HG02588 (cell line): ENCODE measurements around the gene CLIP3.
A peak's percentile ranks its signal among the peaks of the same experiment; 100 is the strongest.
"Not testable (repeated sequence)": the region's sequence is repeated elsewhere in the genome, so short reads cannot be mapped to it uniquely, and the experiment has no call there.

ENCODE experiments used
- ATAC-seq: cut with Tn5 transposase; IDR thresholded peaks from one replicate; pipeline ENCODE4 v1.9.1; 2021; ENCODE audit warnings: mild to moderate bottlenecking, moderate library complexity; ENCODE audit not compliant: unreplicated experiment

The CLIP3 gene

GRCh38 chr19:36049080-36049698 lies 16.5 kb upstream of the CLIP3 start:
- no peak for ATAC-seq

- ATAC-seq, result no peak
Measured at GRCh38 chr19:36047835-36048234, 15.2 kb upstream of the CLIP3 start.

GRCh38 chr19:36046443-36047050 lies 13.9 kb upstream of the CLIP3 start:
- no peak for ATAC-seq

GRCh38 chr19:36043952-36044351 lies 11.3 kb upstream of the CLIP3 start:
- ATAC-seq, result no peak

GRCh38 chr19:36041831-36042230 lies 9.2 kb upstream of the CLIP3 start:
- ATAC-seq, result no peak

GRCh38 chr19:36041092-36041491 lies 8.4 kb upstream of the CLIP3 start:
- ATAC-seq, result not testable (repeated sequence)

- no peak for ATAC-seq
Measured at GRCh38 chr19:36040495-36040894, 7.8 kb upstream of the CLIP3 start.

- no peak for ATAC-seq
Measured at GRCh38 chr19:36031308-36031707, 1.4 kb downstream of the CLIP3 start.

- ATAC-seq, result no peak
Measured at GRCh38 chr19:36030264-36031148, 2.2 kb downstream of the CLIP3 start.

- ATAC-seq, result no peak
Measured at GRCh38 chr19:36028313-36029041, 4.2 kb downstream of the CLIP3 start.

- no peak for ATAC-seq
Measured at GRCh38 chr19:36027696-36028095, 5.0 kb downstream of the CLIP3 start.

GRCh38 chr19:36026091-36026876 lies 6.4 kb downstream of the CLIP3 start:
- no peak for ATAC-seq

- ATAC-seq, result no peak
Measured at GRCh38 chr19:36025541-36025940, 7.1 kb downstream of the CLIP3 start.

- no peak for ATAC-seq
Measured at GRCh38 chr19:36023432-36023831, 9.2 kb downstream of the CLIP3 start.

- ATAC-seq, result no peak
Measured at GRCh38 chr19:36019061-36019670, 13.5 kb downstream of the CLIP3 start.

- ATAC-seq, result peak; percentile 93
Measured at GRCh38 chr19:36014012-36014924, 18.4 kb downstream of the CLIP3 start, which contains the start of gene ALKBH6. ALKBH6 (minus strand) TSS chr19:36014213; CDS start chr19:36013397, 816 bp downstream.

- ATAC-seq, result no peak
Measured at GRCh38 chr19:36013280-36014011, 19.2 kb downstream of the CLIP3 start.

GRCh38 chr19:36010402-36010801 lies 22.3 kb downstream of the CLIP3 start:
- no peak for ATAC-seq
